Brain microvascular endothelial cell (primary cell): ENCODE results near the gene DNMT3A.
A peak's percentile ranks its signal among the peaks of the same experiment; 100 is the strongest.

Experiments used
- DNase-seq: peaks from one replicate; pipeline ENCODE4 v3.0.0-alpha.2; 2020
- H3K27ac ChIP-seq: fragments of 250-450 bp; sonication (Bioruptor Pico); 2 replicates; pipeline ENCODE4 v1.5.1; 2020; ENCODE audit warnings: mild to moderate bottlenecking, moderate library complexity
- H3K27me3 ChIP-seq: fragments of 250-450 bp; sonication (Bioruptor Pico); replicated peaks from 2 replicates; pipeline ENCODE4 v1.5.1; 2020; ENCODE audit warnings: mild to moderate bottlenecking
- H3K36me3 ChIP-seq: fragments of 250-450 bp; sonication (Bioruptor Pico); replicated peaks from 2 replicates; pipeline ENCODE4 v1.5.1; 2020; ENCODE audit warnings: mild to moderate bottlenecking
- H3K4me3 ChIP-seq: 2 replicates; pipeline ENCODE4 v1.5.1; 2011; ENCODE audit warnings: low read depth, mild to moderate bottlenecking, control low read depth, low read length, moderate library complexity
- CTCF ChIP-seq: IDR thresholded peaks from 2 replicates; pipeline ENCODE4 v1.5.1; 2011; ENCODE audit warnings: low read depth, mild to moderate bottlenecking, moderate library complexity, low read length, control low read depth, inconsistent platforms; ENCODE audit errors: missing control alignments
- in situ Hi-C: cut with HindIII; loops from 2 replicates; pipeline ENCODE4 v1.10.0; 2017; ENCODE audit warnings: low sequenced_read_pairs, low pct_ligation_motif_present

DNMT3A gene

GRCh38 chr2:25202275-25202674 is 139.4 kb downstream of the DNMT3A start:
- no peak for TF ChIP-seq CTCF
- Histone ChIP-seq H3K27ac (no peak overlapping the region), H3K27me3 (no peaks in the 10 kb centered on the region), H3K36me3 (no peaks in the 10 kb centered on the region), H3K4me3 (no peak overlapping the region)
- DNase-seq, result no peak
- in situ Hi-C loops, result no loop called here

- in situ Hi-C loops, result no loop called here
- Histone ChIP-seq H3K27me3 (no peaks in the 10 kb centered on the region), H3K4me3 (no peak overlapping the region), H3K36me3 (no peaks in the 10 kb centered on the region), H3K27ac (no peak overlapping the region)
- DNase-seq, result no peak
- TF ChIP-seq CTCF, result no peak
Observed at GRCh38 chr2:25201794-25202193, 139.9 kb downstream of the DNMT3A start.

GRCh38 chr2:25201265-25201664 is 140.5 kb downstream of the DNMT3A start:
- no peaks in the 10 kb centered on the region for H3K27me3 ChIP-seq
- peak; percentile 59 for TF ChIP-seq CTCF
- no peak for DNase-seq
- no peaks in the 10 kb centered on the region for H3K36me3 ChIP-seq
- no peak overlapping the region for H3K27ac ChIP-seq
- H3K4me3 ChIP-seq, result no peak overlapping the region
- in situ Hi-C loops, result no loop called here

GRCh38 chr2:25198576-25198975 is 143.1 kb downstream of the DNMT3A start:
- no peak for DNase-seq
- in situ Hi-C loops, result no loop called here
- no peaks in the 10 kb centered on the region for H3K27me3 ChIP-seq
- no peak overlapping the region for H3K4me3 ChIP-seq
- no peak overlapping the region for H3K27ac ChIP-seq
- H3K36me3 ChIP-seq, result no peaks in the 10 kb centered on the region
- no peak for TF ChIP-seq CTCF

- H3K27ac ChIP-seq, result no peak overlapping the region
- TF ChIP-seq CTCF, result no peak
- in situ Hi-C loops, result no loop called here
- no peak for DNase-seq
- H3K27me3 ChIP-seq, result no peaks in the 10 kb centered on the region
- no peak overlapping the region for H3K4me3 ChIP-seq
- no peaks in the 10 kb centered on the region for H3K36me3 ChIP-seq
Observed at GRCh38 chr2:25198209-25198525, 143.6 kb downstream of the DNMT3A start.

- no peaks in the 10 kb centered on the region for H3K36me3 ChIP-seq
- no peak for DNase-seq
- H3K27me3 ChIP-seq, result no peaks in the 10 kb centered on the region
- in situ Hi-C loops, result no loop called here
- no peak overlapping the region for H3K27ac ChIP-seq
- no peak overlapping the region for H3K4me3 ChIP-seq
- TF ChIP-seq CTCF, result no peak
Observed at GRCh38 chr2:25197336-25198208, 144.2 kb downstream of the DNMT3A start.
